K562 (cell line): ENCODE results near the gene EPB41L4B.

Source experiments
- CHAMP1 ChIP-seq: fragments of 450-650 bp; IDR thresholded peaks from 2 replicates; pipeline ENCODE4 v1.6.1; 2016; ENCODE audit warnings: mild to moderate bottlenecking
- CHD2 ChIP-seq: IDR thresholded peaks from 2 replicates; pipeline ENCODE4 v1.6.1; 2011; ENCODE audit warnings: low read depth, low read length
- CREB1 ChIP-seq, 2 experiments: sonication (generic) in 1 of 2; formaldehyde crosslinking in 1 of 2; IDR thresholded peaks; 2 replicates each; pipeline versions ENCODE4 v1.6.1 to v1.8.0; 2012 to 2022; ENCODE audit warnings: inconsistent platforms in 1 of 2, mild to moderate bottlenecking in 1 of 2, missing genetic modification reagents in 1 of 2, moderate library complexity in 1 of 2
- FOXA3 ChIP-seq, 2 experiments: fragments of 450-650 bp in 1 of 2; sonication (generic) in 1 of 2; formaldehyde crosslinking; IDR thresholded peaks in 1 of 2; conservative IDR thresholded peaks in 1 of 2; 2 replicates each; pipeline versions ENCODE4 v1.4.0 to v1.8.0; 2020 to 2022; ENCODE audit warnings: mild to moderate bottlenecking in 2 of 2, missing genetic modification reagents in 1 of 2
- KDM5B ChIP-seq: fragments of 200-600 bp; sonication (generic); IDR thresholded peaks from 2 replicates; pipeline ENCODE4 v1.6.1; 2012; ENCODE audit warnings: low read depth, mild to moderate bottlenecking, moderate library complexity, low read length, control low read depth, inconsistent platforms; ENCODE audit not compliant: insufficient replicate concordance
- MCM7 ChIP-seq, 2 experiments: fragments of 450-650 bp; IDR thresholded peaks; 2 replicates each; pipeline ENCODE4 v1.6.1; 2016 to 2018
- MIER1 ChIP-seq: fragments of 450-650 bp; IDR thresholded peaks from 2 replicates; pipeline ENCODE4 v1.6.1; 2016; ENCODE audit warnings: antibody characterized with exemption, mild to moderate bottlenecking, low read depth
- NCOA2 ChIP-seq, 2 experiments: fragments of 450-650 bp; IDR thresholded peaks; 2 replicates each; pipeline ENCODE4 v1.6.1; 2018; ENCODE audit warnings: mild to moderate bottlenecking in 2 of 2, moderate library complexity in 1 of 2; ENCODE audit not compliant: partially characterized antibody in 2 of 2
- POLR2AphosphoS5 ChIP-seq: IDR thresholded peaks from 2 replicates; pipeline ENCODE4 v1.6.1; 2011; ENCODE audit warnings: mild to moderate bottlenecking, low read depth, low read length, moderate library complexity; ENCODE audit not compliant: control insufficient read depth, insufficient read depth
- PTRF ChIP-seq: fragments of 450-650 bp; IDR thresholded peaks from 2 replicates; pipeline ENCODE4 v1.6.1; 2016; ENCODE audit warnings: mild to moderate bottlenecking, missing genetic modification characterization, missing compliant biosample characterization
- RBBP5 ChIP-seq: fragments of 200-600 bp; sonication (generic); IDR thresholded peaks from 2 replicates; pipeline ENCODE4 v1.6.1; 2012; ENCODE audit warnings: borderline replicate concordance, mild to moderate bottlenecking, low read length, control low read depth, inconsistent platforms; ENCODE audit not compliant: insufficient read depth, poor library complexity, severe bottlenecking
- SIX5 ChIP-seq, 2 experiments: IDR thresholded peaks; 2 replicates each; pipeline ENCODE4 v1.6.1; 2011; ENCODE audit warnings: low read length in 2 of 2, borderline replicate concordance in 1 of 2, low read depth in 1 of 2, mild to moderate bottlenecking in 1 of 2, moderate library complexity in 1 of 2; ENCODE audit not compliant: insufficient read depth in 1 of 2
- ZC3H4 ChIP-seq: sonication (generic); formaldehyde crosslinking; IDR thresholded peaks from 2 replicates; pipeline ENCODE4 v1.9.0; 2021; ENCODE audit warnings: missing genetic modification reagents, borderline replicate concordance
- ZNF239 ChIP-seq: fragments of 250-450 bp; sonication (Bioruptor Pico); IDR thresholded peaks from 2 replicates; pipeline ENCODE4 v1.4.0; 2020; ENCODE audit warnings: mild to moderate bottlenecking

GRCh38 chr9:109242014-109242413 is 78.8 kb downstream of the EPB41L4B start:
- TF ChIP-seq NCOA2 (IDR thresholded peaks at IDR 0.05; ENCODE audit: partially characterized antibody in 2 of 2) (no peak), ZNF239 (no peak), CREB1 (IDR thresholded peaks at IDR 0.05) (no peak), CREB1 (CRISPR knock-in tag; IDR thresholded peaks at IDR 0.05) (no peak), RBBP5 (no peak), PTRF (tag) (no peak), POLR2AphosphoS5 (no peak), ZC3H4 (CRISPR knock-in tag) (no peak), FOXA3 (CRISPR knock-in tag; conservative IDR thresholded peaks at IDR 0.05 in 1 of 2, IDR thresholded peaks at IDR 0.05 in 1 of 2) (no peak), KDM5B (no peak), CHD2 (no peak), CHAMP1 (no peak), MIER1 (no peak), SIX5 (IDR thresholded peaks at IDR 0.05; ENCODE audit: borderline replicate concordance in 1 of 2, insufficient read depth in 1 of 2, low read depth in 1 of 2, low read length in 2 of 2) (no peak), MCM7 (IDR thresholded peaks at IDR 0.05) (no peak)
